NCI-H1105 treated with DMSO at 0.1 percent for 48 hours (cell line): Measurements from ENCODE around the gene REC8.
"Not testable (repeated sequence)": the region's sequence is repeated elsewhere in the genome, so short reads cannot be mapped to it uniquely, and the experiment has no call there.

Source experiments
- DNase-seq: peaks from one replicate; lab custom pipeline; 2025; lab: John Stamatoyannopoulos, UW

Gene REC8

GRCh38 chr14:24183014-24183481, 11.2 kb downstream of the REC8 start:
- no peak for DNase-seq

GRCh38 chr14:24184104-24184970, 12.5 kb downstream of the REC8 start:
- no peak for DNase-seq

DNA sequence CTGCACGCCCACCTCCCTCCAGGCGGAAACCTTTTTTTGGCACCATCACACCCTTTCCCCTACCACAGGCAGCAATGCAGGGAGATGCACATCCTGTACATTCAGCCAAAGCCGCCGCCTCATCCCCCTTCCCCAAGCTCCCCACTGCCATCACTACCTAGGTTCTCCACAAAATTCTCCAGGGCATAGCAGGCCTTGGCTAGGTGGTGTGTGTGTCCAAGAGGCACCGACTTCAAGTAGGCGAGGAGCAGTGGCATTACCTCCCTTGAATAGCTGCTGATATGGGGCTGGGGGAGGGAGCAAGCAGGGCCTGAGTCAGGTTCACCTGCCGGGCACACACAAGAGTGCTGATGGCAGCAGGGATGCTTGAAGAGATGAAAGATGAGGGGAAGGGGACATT, 13.1 kb downstream of the REC8 start:
- no peak for DNase-seq

DNA sequence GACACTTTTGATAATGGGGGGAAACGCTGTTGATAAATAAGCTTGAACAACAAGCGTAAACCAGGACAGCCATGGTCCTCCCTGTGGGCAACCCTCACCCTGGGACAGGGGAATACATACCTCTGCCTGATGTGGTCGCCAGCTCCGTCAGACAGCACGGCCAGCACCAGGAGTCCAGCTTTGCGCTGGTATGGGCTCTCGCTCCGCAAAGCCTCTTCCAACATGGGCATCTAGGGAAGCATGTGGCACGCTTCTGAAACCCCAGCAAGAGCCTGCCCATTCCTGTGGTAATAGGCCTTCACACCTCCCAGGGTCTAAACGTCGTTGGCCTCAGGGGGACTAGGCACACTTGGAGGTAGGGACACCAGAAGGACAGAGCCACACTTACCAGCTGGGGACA, 13.9 kb downstream of the REC8 start:
- no peak for DNase-seq

- no peak for DNase-seq
Observed at GRCh38 chr14:24186831-24187538, 15.1 kb downstream of the REC8 start.

DNA sequence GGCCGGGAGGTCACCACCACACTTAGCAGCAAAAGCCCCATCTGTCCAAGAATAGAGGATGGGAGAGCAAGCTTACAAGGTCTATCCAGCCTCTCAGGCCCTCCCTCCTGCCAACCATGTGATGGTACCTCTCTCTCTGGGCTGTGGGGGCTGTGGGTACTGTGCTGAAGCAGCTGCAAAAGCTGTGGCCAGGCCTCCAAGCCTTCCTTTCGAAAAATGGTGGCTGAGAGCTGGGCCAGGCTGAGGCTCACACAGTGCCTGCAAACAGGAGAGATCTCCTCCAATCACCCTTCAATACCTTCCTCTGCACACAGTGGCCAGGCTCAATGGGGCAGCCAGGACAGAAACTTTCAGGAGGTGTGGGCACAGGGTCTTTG, 15.6 kb downstream of the REC8 start:
- DNase-seq = no peak

DNA sequence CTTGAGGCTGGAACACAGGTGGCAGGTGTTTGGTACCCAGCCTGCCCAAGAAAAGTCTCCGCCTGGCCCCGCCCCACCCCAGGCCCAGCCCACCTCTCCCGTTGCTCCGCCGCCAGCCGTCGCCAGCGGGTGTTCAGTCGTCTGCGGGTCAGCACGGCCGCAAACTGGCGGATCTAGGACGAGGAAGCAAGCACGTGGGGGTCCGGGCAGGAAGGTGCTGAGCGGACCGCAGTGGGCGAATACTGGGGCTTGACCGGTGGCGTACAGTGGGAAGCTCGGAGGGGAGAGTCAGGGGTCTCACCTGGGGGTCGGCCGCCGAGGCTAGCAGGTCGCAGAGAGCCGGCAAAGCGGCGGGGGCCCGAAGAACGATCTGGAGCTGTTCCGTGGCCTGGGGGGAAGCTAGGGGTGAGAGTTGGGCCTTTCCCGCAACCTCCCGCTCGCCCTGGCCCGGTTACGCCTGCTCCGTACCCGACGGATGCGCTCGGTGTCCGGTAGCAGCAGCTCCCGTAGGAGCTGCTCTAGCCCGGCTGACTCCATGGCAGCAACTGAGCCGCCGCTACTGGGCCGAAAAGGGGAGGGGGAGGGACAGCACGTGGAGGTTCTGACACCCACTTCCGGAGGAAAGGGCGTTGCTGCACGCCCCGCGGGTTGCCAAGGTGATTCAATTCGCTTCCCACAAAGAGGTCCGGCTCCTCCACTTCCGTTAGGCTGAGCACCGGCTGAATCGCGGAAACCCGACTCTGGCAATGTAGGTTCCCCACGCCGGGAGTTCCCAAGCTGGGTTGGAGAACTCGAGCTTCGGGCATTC, 16.6 kb downstream of the REC8 start, which contains the start of gene IPO4:
IPO4 (minus strand) TSS at position 566 of the 808 bp plus-strand sequence; CDS start at position 537, 29 bp downstream.
- peak; percentile 97 for DNase-seq

- DNase-seq = no peak
Observed at GRCh38 chr14:24189059-24189375, 17.1 kb downstream of the REC8 start.

- no peak for DNase-seq
Observed at GRCh38 chr14:24189460-24189859, 17.6 kb downstream of the REC8 start.

DNA sequence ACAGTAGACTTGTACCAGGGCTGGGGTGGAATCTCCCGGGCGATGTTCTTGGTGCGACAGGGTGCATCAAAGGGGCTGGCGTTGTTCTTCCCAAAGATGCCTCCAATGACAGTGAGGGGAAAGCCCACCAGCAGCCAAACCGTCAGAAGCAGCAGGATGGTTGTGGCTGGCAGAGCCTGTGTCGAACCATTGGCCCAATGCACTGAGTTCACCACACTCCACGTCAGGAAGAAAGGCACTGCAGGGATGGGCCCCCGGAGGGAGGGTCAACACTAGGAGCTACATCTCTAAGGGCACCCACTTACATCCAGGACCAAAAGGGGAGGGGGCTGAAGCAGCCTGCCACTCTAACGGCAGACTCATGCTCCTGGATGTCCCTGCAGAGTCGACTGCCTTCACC, 18.5 kb downstream of the REC8 start:
- DNase-seq = no peak

DNA sequence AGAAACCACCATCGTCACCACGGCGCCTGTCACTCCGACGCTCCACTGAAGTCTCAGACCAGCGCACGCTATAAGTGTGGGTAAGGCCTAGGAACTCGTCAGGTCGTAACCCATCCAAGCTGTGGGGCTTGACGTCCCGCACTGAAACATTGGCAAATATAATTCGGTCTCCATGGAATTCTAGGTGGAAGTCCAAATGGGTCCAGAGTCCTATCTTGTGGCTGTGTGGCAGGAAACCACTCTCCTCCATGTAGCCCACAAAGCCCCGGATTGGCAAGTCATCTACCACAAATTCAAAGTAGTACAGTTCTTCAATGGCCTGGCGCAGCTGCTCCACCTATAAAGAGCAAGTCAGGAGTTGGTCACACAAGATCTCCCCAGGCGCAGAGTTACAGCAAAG, 21.1 kb downstream of the REC8 start:
- DNase-seq = no peak

DNA sequence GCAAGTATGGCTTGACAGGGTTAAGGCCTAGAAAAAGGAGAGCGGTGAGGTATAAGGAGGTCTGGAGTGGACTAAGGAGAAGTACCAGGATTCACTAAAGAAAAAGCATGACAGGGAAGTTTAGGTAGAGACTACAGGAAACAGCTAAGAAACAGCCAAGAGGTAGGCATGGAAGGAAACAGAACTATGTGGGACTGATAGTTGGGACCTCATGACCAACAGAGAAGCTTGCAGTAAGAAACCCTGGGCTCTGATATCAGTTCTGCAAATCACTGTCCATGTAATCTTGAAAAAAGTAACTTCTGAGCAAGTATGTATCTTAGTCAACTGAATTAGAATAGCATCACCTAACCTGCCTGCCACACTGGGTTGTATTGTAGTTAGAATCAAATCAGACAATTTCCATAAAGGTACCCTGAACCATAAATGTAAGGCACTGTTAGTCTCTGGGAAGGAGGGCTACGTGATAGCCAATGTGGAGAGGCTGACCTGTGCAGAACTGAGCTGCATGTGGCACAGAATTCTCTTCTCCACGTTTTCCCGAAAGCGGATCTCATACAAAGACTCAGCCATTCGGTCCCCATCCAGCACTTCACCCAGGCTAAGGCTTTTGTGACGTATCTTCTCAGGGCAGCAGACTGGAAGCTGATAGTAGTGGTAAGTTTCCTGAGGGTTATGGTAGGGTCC, 22.4 kb downstream of the REC8 start:
- DNase-seq = no peak

- no peak for DNase-seq
Observed at GRCh38 chr14:24194873-24195185, 22.9 kb downstream of the REC8 start.

DNA sequence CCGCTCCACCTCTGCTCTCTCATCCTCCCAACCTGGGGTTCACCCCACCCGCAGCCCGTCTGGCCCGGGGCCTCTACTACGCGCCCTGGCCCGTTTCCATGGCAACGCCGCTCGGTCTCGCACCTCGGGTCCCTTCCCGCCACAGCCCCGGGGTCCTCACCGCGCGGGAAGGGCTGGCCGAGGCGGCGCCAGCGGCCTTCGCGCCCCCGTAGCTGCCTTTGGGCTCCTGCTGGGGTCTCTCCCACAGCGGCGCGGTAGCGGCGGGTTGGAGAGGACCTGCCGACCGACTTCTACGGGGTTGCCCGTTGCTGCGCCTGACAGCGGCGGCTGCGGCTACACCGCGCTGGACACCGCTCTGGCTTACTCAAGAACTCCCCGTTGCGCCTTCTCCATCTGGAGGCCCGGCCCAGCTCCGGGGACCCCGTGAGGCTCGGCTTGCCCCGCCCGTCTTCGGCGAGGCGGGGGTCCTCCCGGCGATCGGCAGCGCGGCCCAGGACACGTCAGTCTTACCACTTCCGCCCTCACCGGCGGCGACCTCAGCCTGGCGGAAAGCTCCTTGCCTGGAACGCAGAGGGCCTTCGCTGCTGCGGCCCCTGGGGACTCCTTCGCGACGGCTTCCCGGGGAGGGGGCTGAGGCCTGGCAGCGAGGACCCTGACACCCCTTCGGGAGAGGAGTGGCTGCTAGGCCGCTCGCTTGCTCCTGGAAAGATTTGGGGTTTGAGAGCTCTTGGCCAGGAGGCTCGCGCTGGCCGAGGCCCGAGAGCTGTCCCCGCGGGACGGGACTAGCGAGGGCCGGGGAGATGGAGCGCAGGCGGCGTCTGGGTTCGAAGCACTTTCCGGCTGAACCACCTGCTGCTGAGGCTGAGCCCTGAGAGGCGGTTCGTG, 23.5 kb downstream of the REC8 start, which contains the start of gene TM9SF1:
TM9SF1 (minus strand) TSS at position 256 of the 885 bp plus-strand sequence. CDS start 422 bp downstream, outside the sequence.
- peak; percentile 79 for DNase-seq

DNA sequence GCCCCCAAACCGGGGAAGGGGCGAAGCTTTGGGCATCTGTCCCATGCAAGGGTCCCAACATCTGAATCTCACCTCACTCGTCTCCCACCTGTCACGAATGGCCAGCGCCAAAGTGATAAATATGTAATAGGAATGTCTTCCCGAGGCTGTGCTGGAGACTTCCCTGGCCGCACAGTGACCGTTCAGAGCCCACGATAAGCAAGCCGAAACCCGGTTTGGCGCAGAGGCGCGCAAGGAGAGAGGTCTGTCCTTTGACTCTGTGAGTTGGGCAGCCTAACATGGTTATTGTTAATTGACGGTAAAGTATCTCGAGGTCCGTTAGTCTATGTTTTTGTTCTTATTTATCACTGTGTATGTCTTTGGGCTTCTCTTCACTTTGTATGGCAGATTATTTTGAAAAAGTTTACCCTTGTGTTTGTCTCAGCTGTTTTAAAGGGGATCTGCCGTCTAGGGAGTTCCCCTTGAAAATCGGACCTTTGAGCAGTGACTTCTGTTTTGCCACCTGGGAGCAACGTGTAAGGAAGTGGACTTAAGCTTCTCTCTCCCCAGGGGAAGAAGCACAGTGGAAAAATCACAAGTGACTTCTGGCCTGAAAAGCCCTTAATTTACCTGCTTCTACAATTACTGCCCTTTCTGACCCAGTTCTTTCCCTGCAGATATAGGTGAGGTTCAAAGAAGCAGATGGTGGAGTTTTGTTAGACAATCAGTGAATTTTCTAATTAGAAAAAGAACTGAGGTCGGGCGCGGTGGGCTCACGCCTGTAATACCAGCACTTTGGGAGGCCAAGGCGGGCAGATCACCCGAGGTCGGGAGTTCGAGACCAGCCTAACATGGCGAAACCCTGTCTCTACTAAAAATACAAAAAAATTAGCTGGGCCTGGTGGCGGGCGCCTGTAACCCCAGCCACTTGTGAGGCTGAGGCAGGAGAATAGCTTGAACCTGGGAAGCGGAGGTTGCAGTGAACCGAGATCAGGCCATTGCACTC, 24.5 kb downstream of the REC8 start:
- peak; percentile 31 for DNase-seq

- no peak for DNase-seq
Observed at GRCh38 chr14:24197056-24197450, 25.2 kb downstream of the REC8 start.

GRCh38 chr14:24198814-24199524, 27.1 kb downstream of the REC8 start:
- no peak for DNase-seq

DNA sequence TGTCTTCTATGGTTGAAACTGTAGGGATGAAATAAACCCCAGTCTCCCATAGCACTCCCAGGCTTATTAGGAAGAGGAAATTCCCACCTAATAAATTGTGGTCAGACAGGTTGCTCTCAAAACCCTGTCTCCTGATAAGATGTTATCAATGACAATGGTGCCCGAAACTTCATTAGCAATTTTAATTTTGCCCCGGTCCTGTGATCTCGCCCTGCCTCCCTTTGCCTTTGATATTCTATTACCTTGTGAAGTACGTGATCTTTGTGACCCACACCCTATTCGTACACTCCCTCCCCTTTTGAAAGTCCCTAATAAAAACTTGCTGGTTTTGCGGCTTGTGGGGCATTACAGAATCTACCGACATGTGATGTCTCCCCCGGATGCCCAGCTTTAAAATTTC, 30.7 kb downstream of the REC8 start:
- DNase-seq = not testable (repeated sequence)
